Breast epithelium (tissue), 4 donors: Measurements from ENCODE around the gene HABP4. TPM values are rescaled to one million over a fixed set of nuclear protein-coding genes. Genes with fewer than 3 reads are reported as not detected.

Experiments
- DNase-seq, 2 donors: peaks; one replicate each; pipeline ENCODE4 v3.0.0-alpha.2; 2019; ENCODE audit warnings: low spot score in 2 of 2
- H3K27ac ChIP-seq, 2 donors: fragments of 200-600 bp; sonication (generic) in 1 of 2; one replicate each; pipeline ENCODE4 v1.5.1; 2016 to 2019; ENCODE audit warnings: mild to moderate bottlenecking in 1 of 2
- H3K27me3 ChIP-seq, 2 donors: fragments of 200-600 bp; sonication (generic) in 1 of 2; one replicate each; pipeline versions ENCODE4 v1.5.1 to v1.6.0; 2017 to 2019; ENCODE audit warnings: control low read depth in 1 of 2, mild to moderate bottlenecking in 1 of 2
- H3K36me3 ChIP-seq: fragments of 200-600 bp; one replicate; pipeline ENCODE4 v1.5.1; 2019
- H3K4me1 ChIP-seq, 2 donors: fragments of 200-600 bp; sonication (generic); one replicate each; pipeline ENCODE4 v1.5.1; 2016 to 2019; ENCODE audit warnings: control low read depth in 1 of 2
- H3K4me3 ChIP-seq, 3 donors: fragments of 200-600 bp; sonication (generic); 1 replicate in 2 of 3; 2 replicates in 1 of 3; pipeline ENCODE4 v1.5.1; 2016 to 2019; ENCODE audit warnings: mild to moderate bottlenecking in 3 of 3, moderate library complexity in 2 of 3
- H3K9me3 ChIP-seq, 2 donors: fragments of 200-600 bp; sonication (generic) in 1 of 2; one replicate each; pipeline ENCODE4 v1.5.1; 2016 to 2019; ENCODE audit warnings: control low read depth in 1 of 2
- CTCF ChIP-seq, 3 donors: fragments of 450-650 bp; IDR thresholded peaks; one replicate each; pipeline ENCODE4 v1.5.1; 2016 to 2017; ENCODE audit warnings: antibody characterized with exemption in 3 of 3, mild to moderate bottlenecking in 3 of 3, moderate library complexity in 3 of 3
- POLR2A ChIP-seq: fragments of 450-650 bp; IDR thresholded peaks from one replicate; pipeline ENCODE4 v1.6.1; 2016; ENCODE audit warnings: antibody characterized with exemption, mild to moderate bottlenecking, moderate library complexity
- POLR2AphosphoS5 ChIP-seq, 3 donors: sonication (generic); formaldehyde crosslinking; IDR thresholded peaks; one replicate each; pipeline ENCODE4 v1.6.1; 2017; ENCODE audit warnings: antibody characterized with exemption in 3 of 3
- intact Hi-C: fragments of 100-400 bp; cut with DNase I; formaldehyde crosslinking; loops from one replicate; pipeline ENCODE4 v1.15.1; 2023; ENCODE audit warnings: low total_unique reads
- total RNA-seq, 3 donors: library from RNA; depleted of rRNA; stranded (reverse); fragments of >200 nt; gene quantifications; one replicate each; pipeline ENCODE4 v1.1.0, GENCODE V29; 2016

HABP4 gene
- total RNA-seq, 3 donors from 2014 or later = 9.7 to 26.6 (median 22.3) TPM

GRCh38 chr9:96476591-96476990 lies 26.6 kb downstream of the HABP4 start:
- intact Hi-C loops = no loop called here
- Histone ChIP-seq H3K36me3 (no peaks in the 10 kb centered on the region), H3K4me1 (no peaks in the 10 kb centered on the region), H3K27ac (no peak overlapping the region), H3K27me3 (no peaks in the 10 kb centered on the region), H3K4me3 (no peak overlapping the region), H3K9me3 (no peaks in the 10 kb centered on the region)
- TF ChIP-seq POLR2A (no peak), POLR2AphosphoS5 (IDR thresholded peaks at IDR 0.05) (no peak), CTCF (IDR thresholded peaks at IDR 0.05) (no peak)
- DNase-seq = no peak

GRCh38 chr9:96478829-96479371 lies 28.9 kb downstream of the HABP4 start:
- Histone ChIP-seq H3K27me3 (no peaks in the 10 kb centered on the region), H3K9me3 (no peaks in the 10 kb centered on the region), H3K4me1 (no peaks in the 10 kb centered on the region), H3K4me3 (no peak overlapping the region), H3K36me3 (no peaks in the 10 kb centered on the region), H3K27ac (no peak overlapping the region)
- TF ChIP-seq POLR2A (no peak), CTCF (IDR thresholded peaks at IDR 0.05) (no peak), POLR2AphosphoS5 (IDR thresholded peaks at IDR 0.05) (no peak)
- intact Hi-C loops = no loop called here
- no peak for DNase-seq

- Histone ChIP-seq H3K4me1 (no peaks in the 10 kb centered on the region), H3K27me3 (no peaks in the 10 kb centered on the region), H3K27ac (no peak overlapping the region), H3K36me3 (no peaks in the 10 kb centered on the region), H3K4me3 (no peak overlapping the region), H3K9me3 (no peaks in the 10 kb centered on the region)
- TF ChIP-seq CTCF (IDR thresholded peaks at IDR 0.05) = no peak
- no peak for TF ChIP-seq POLR2A
- TF ChIP-seq POLR2AphosphoS5 (IDR thresholded peaks at IDR 0.05) = no peak
- intact Hi-C loops = loop anchor here (2.0 kb wide), 1 partner anchor 64 kb away; no protein-coding TSS in a partner anchor
- DNase-seq = no peak
Observed at GRCh38 chr9:96480736-96481135, 30.8 kb downstream of the HABP4 start.

GRCh38 chr9:96482476-96482875 lies 32.5 kb downstream of the HABP4 start:
- no peak for DNase-seq
- Histone ChIP-seq H3K4me1 (peaks cover 5 to 7% of the 10 kb centered on the region in 2 donors), H3K4me3 (no peak overlapping the region), H3K36me3 (no peaks in the 10 kb centered on the region), H3K9me3 (no peaks in the 10 kb centered on the region), H3K27me3 (no peaks in the 10 kb centered on the region), H3K27ac (no peak overlapping the region)
- intact Hi-C loops = no loop called here
- TF ChIP-seq POLR2AphosphoS5 (IDR thresholded peaks at IDR 0.05) (no peak), CTCF (IDR thresholded peaks at IDR 0.05) (no peak), POLR2A (no peak)

GRCh38 chr9:96483197-96483596 lies 33.2 kb downstream of the HABP4 start:
- no peaks in the 10 kb centered on the region for H3K36me3 ChIP-seq
- no peak for TF ChIP-seq POLR2A
- no peak for TF ChIP-seq CTCF (IDR thresholded peaks at IDR 0.05)
- TF ChIP-seq POLR2AphosphoS5 (IDR thresholded peaks at IDR 0.05) = no peak
- intact Hi-C loops = no loop called here

More at GRCh38 chr9:96483197-96483596, 33.2 kb downstream of the HABP4 start:
- Histone ChIP-seq H3K27me3 (no peaks in the 10 kb centered on the region), H3K4me1 (peaks cover 5 to 7% of the 10 kb centered on the region in 2 donors), H3K27ac (no peak overlapping the region), H3K4me3 (no peak overlapping the region), H3K9me3 (no peaks in the 10 kb centered on the region)
- DNase-seq = no peak
